ENCODE data around the gene PROS1.

GRCh38 chr3:93961489-93961888, 12.2 kb downstream of the PROS1 start:
- TF ChIP-seq CTCF (IDR thresholded peaks at IDR 0.05; ENCODE audit: low read length) (no peak), EZH2 (IDR thresholded peaks at IDR 0.05; ENCODE audit: borderline replicate concordance, low read length) (no peak)
